Ascending aorta (tissue), 2 donors: Measurements from ENCODE around the gene USF3. TPM values are rescaled to one million over a fixed set of nuclear protein-coding genes. Genes with fewer than 3 reads are reported as not detected.
A peak's percentile ranks its signal among the peaks of the same experiment; 100 is the strongest.

ENCODE experiments used
- DNase-seq, 2 donors: peaks; one replicate each; pipeline ENCODE4 v3.0.0-alpha.2; 2019; ENCODE audit warnings: low spot score in 2 of 2
- H3K27ac ChIP-seq, 2 donors: fragments of 200-600 bp; sonication (generic); one replicate each; pipeline ENCODE4 v1.5.1; 2016 to 2017; ENCODE audit warnings: mild to moderate bottlenecking in 1 of 2
- H3K27me3 ChIP-seq: fragments of 200-600 bp; sonication (generic); one replicate; pipeline ENCODE4 v1.5.1; 2017
- H3K36me3 ChIP-seq, 2 donors: fragments of 200-600 bp; sonication (generic); one replicate each; pipeline ENCODE4 v1.5.1; 2016
- H3K4me1 ChIP-seq, 2 donors: fragments of 200-600 bp; sonication (generic); one replicate each; pipeline ENCODE4 v1.5.1; 2016 to 2017; ENCODE audit warnings: mild to moderate bottlenecking in 1 of 2
- H3K4me3 ChIP-seq, 2 donors: fragments of 200-600 bp; sonication (generic); one replicate each; pipeline ENCODE4 v1.5.1; 2016 to 2017; ENCODE audit warnings: mild to moderate bottlenecking in 1 of 2
- H3K9me3 ChIP-seq, 2 donors: fragments of 200-600 bp; sonication (generic); one replicate each; pipeline ENCODE4 v1.5.1; 2016
- intact Hi-C: fragments of 100-400 bp; cut with DNase I; formaldehyde crosslinking; loops from one replicate; pipeline ENCODE4 v1.15.1; 2023
- total RNA-seq: library from RNA; depleted of rRNA; stranded (reverse); fragments of >200 nt; gene quantifications from one replicate; pipeline ENCODE4 v1.1.0, GENCODE V29; 2016
- TF ChIP-seq, protein P1 (sequence below), 3 experiments: fragments of 200-600 bp in 2 of 3; fragments of 450-650 bp in 1 of 3; sonication (generic) in 2 of 3; IDR thresholded peaks; one replicate each; pipeline ENCODE4 v1.5.1; 2016 to 2019; ENCODE audit warnings: antibody characterized with exemption in 3 of 3, mild to moderate bottlenecking in 1 of 3, moderate library complexity in 1 of 3

Gene USF3, protein sequence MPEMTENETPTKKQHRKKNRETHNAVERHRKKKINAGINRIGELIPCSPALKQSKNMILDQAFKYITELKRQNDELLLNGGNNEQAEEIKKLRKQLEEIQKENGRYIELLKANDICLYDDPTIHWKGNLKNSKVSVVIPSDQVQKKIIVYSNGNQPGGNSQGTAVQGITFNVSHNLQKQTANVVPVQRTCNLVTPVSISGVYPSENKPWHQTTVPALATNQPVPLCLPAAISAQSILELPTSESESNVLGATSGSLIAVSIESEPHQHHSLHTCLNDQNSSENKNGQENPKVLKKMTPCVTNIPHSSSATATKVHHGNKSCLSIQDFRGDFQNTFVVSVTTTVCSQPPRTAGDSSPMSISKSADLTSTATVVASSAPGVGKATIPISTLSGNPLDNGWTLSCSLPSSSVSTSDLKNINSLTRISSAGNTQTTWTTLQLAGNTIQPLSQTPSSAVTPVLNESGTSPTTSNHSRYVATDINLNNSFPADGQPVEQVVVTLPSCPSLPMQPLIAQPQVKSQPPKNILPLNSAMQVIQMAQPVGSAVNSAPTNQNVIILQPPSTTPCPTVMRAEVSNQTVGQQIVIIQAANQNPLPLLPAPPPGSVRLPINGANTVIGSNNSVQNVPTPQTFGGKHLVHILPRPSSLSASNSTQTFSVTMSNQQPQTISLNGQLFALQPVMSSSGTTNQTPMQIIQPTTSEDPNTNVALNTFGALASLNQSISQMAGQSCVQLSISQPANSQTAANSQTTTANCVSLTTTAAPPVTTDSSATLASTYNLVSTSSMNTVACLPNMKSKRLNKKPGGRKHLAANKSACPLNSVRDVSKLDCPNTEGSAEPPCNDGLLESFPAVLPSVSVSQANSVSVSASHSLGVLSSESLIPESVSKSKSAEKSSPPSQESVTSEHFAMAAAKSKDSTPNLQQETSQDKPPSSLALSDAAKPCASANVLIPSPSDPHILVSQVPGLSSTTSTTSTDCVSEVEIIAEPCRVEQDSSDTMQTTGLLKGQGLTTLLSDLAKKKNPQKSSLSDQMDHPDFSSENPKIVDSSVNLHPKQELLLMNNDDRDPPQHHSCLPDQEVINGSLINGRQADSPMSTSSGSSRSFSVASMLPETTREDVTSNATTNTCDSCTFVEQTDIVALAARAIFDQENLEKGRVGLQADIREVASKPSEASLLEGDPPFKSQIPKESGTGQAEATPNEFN (N-terminal part only)
- total RNA-seq, result 16.1 TPM

DNA sequence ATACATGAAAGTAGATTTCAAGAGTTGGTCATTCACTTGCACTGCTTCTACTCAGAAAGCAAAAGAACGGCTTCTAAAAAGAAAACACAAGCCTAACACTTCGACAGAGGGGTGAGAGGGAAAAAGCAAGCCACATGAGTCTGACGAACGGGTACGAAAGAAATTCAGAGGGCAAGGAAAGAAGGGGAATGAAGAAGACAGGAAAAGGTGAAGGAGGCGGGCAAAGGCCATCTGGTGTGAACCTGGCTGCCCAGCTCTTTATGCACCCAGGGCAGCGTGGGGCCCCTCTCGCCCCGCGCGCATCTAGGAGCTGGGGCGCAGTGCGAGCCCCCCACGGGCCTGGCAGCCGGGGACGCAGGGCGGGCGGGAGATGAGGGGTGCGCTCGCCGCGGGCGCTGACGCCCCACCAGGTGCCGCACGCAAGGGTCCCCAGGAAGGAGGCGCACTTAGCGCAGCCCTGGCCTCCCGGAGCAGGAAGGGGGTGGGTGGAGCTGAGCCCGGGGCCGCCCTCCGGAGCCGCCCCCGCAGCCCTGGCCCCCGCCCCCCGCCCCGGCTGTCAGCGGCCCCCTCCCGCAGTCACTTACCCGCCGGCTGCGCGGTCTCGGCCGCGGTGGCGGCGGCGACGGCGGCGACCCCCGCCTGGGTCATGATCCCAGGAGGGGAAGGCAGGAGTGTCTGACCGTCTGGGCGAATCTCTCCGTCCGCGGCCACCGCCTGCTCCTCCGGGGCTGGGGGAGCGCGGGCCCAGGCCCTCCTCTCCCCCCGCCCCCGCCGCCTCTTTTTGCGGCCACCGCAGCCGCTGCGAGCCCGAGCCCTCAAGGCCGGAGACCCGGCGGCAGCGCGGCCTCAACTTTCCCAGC lies at the start of gene USF3:
USF3 (minus strand) TSS at position 857 of the 860 bp plus-strand sequence. CDS start 21,764 bp downstream, outside the sequence.
- DNase-seq, result peak in 1 of 2 donors; percentile 88
- Histone ChIP-seq H3K4me3 (peak within 1 kb of the TSS; percentile 93 to 98), H3K9me3 (no peaks in the 10 kb centered on the region), H3K27ac (peak within 1 kb of the TSS; percentile 98 to 99), H3K4me1 (peaks cover 0 to 17% of the 10 kb centered on the region in 2 donors), H3K27me3 (no peaks in the 10 kb centered on the region), H3K36me3 (no peaks in the 10 kb centered on the region)
- TF ChIP-seq, protein P1, sequence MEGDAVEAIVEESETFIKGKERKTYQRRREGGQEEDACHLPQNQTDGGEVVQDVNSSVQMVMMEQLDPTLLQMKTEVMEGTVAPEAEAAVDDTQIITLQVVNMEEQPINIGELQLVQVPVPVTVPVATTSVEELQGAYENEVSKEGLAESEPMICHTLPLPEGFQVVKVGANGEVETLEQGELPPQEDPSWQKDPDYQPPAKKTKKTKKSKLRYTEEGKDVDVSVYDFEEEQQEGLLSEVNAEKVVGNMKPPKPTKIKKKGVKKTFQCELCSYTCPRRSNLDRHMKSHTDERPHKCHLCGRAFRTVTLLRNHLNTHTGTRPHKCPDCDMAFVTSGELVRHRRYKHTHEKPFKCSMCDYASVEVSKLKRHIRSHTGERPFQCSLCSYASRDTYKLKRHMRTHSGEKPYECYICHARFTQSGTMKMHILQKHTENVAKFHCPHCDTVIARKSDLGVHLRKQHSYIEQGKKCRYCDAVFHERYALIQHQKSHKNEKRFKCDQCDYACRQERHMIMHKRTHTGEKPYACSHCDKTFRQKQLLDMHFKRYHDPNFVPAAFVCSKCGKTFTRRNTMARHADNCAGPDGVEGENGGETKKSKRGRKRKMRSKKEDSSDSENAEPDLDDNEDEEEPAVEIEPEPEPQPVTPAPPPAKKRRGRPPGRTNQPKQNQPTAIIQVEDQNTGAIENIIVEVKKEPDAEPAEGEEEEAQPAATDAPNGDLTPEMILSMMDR (IDR thresholded peaks at IDR 0.05), result no peak
- intact Hi-C loops, result loop anchor here (1.0 to 5.0 kb wide), 7 partner anchors 50 to 1961 kb away; partner anchors contain the start of genes ATG3, CCDC191, GTPBP8 and NAA50

DNA sequence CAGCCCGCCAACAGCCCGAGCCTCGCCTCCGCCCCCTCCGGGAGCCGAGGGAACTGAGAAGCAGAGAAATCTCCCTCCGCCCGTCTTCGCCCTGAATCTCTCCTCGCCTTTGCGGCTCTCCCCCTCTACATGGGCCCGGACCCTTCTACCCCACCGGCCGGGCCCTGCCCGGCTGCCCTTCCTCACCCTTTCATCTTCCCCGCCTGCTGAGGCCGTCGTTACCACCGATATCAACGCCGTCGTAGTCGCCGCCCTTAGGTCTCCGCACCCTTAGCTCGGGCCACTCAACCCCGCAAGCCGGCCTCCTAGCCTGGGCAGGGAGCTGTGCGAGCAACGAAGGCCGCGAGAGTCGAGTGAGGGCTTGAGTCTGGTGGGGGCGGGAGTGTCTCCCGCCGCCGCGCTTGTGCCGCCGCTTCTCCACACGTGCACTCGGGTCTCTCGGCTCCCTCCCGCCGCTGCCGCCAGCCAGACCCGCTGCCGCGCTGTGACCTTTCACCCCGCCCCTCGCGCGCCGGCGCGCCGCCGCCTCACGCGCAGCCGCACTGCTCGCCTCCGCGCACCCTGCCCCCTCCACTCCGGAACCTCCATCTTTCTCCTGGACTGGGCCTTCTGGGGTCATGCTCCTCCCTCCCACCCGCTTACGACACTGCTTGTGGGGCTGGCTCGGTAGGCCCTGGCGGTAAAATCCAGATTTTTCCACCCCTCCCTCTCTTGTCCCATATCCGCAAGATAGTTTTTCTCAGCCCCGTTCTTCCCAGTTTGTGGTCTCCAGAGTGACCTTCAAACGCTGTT lies 49.5 kb upstream of the USF3 start, which contains the start of gene NAA50:
NAA50 (minus strand) TSS at position 494 of the 792 bp plus-strand sequence; CDS start at position 194, 300 bp downstream.
- DNase-seq, result peak; percentile 75 to 97
- intact Hi-C loops, result loop anchor here (1.0 to 10.0 kb wide), 9 partner anchors 39 to 1401 kb away; partner anchors contain the start of genes ATG3, CCDC191, QTRT2 and SPICE1
- TF ChIP-seq, protein P1 (IDR thresholded peaks at IDR 0.05), result peak in 2 of 3 experiments; percentile 27 to 40
- Histone ChIP-seq H3K9me3 (no peaks in the 10 kb centered on the region), H3K4me1 (peaks cover 6 to 29% of the 10 kb centered on the region in 2 donors), H3K27me3 (no peaks in the 10 kb centered on the region), H3K27ac (peak within 1 kb of the TSS; percentile 98 to 100), H3K36me3 (no peaks in the 10 kb centered on the region), H3K4me3 (peak within 1 kb of the TSS; percentile 97 to 100)

DNA sequence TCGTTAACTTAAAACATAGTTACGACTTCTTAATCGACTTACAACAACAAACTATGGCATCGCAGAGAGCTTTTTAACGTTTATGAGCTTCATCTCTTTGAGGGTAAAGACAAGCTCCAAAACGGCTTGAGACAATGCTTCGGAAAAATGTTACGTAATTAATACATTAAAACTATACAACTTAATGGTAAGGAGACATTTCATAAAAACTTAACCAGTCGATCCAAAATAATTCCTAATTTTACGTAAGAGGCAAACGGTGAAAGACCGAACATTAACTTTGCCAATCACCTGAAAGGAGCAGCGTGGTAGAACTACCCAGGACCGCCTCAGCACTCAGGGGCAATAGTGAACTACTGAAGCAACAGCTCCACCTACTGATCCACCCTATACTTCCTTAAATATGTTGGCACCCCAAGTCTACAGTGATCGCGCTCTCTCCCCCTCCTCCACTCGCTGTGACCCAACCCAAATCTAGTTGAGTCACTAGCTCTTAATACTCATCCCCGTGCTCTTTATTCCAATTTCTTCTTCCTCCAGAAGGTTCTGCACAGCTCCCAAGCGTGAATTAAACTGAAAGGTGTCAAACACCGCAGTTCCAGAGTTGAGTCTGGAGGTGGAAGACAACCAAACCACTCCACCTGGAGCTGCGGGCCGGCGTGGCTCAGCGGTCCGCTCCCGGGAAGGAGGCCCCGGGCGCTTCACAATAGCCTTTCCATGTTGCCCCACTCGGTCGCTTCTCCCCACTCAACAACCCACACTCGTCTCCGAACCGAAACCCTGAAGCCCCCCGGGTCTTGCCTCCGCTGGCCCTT lies 48.7 kb upstream of the USF3 start:
- Histone ChIP-seq H3K4me3 (peak overlapping the region; percentile 97 to 100), H3K27ac (peak overlapping the region; percentile 98 to 100), H3K27me3 (no peaks in the 10 kb centered on the region), H3K4me1 (peaks cover 6 to 29% of the 10 kb centered on the region in 2 donors), H3K9me3 (no peaks in the 10 kb centered on the region), H3K36me3 (no peaks in the 10 kb centered on the region)
- peak; percentile 59 to 88 for DNase-seq
- TF ChIP-seq, protein P1 (IDR thresholded peaks at IDR 0.05), result peak; percentile 44 to 80 (median 65)
- intact Hi-C loops, result loop anchor here (10.0 kb wide), 2 partner anchors 410 to 690 kb away; no protein-coding TSS in a partner anchor
